GM12874 (cell line): ENCODE measurements around the gene FNIP2.

Experiments
- TF ChIP-seq, protein P1 (sequence below): IDR thresholded peaks from 2 replicates; pipeline ENCODE4 v1.5.1; 2011; ENCODE audit warnings: low read depth, mild to moderate bottlenecking, control low read depth, low read length, moderate library complexity; ENCODE audit not compliant: insufficient read depth

FNIP2 gene

DNA sequence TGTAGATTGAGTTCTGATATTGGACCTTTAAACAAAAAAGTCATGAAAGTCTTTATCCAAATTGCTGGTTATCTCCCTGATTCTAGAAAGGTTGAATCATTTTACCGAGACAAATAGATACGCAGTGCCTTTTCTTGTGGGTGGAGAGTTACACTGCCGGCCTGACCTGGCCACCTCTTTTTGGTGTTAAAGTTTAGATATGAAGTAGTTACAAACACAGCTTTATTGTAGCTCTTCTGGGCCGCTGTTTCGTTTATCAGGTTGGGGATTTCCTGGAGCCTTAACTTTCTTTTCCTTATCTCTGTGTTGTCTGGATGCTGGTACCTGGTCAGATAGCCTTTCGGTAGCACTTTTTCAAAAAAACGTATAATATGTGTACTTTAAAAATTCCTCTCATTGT lies 31.0 kb downstream of the FNIP2 start:
- TF ChIP-seq, protein P1, sequence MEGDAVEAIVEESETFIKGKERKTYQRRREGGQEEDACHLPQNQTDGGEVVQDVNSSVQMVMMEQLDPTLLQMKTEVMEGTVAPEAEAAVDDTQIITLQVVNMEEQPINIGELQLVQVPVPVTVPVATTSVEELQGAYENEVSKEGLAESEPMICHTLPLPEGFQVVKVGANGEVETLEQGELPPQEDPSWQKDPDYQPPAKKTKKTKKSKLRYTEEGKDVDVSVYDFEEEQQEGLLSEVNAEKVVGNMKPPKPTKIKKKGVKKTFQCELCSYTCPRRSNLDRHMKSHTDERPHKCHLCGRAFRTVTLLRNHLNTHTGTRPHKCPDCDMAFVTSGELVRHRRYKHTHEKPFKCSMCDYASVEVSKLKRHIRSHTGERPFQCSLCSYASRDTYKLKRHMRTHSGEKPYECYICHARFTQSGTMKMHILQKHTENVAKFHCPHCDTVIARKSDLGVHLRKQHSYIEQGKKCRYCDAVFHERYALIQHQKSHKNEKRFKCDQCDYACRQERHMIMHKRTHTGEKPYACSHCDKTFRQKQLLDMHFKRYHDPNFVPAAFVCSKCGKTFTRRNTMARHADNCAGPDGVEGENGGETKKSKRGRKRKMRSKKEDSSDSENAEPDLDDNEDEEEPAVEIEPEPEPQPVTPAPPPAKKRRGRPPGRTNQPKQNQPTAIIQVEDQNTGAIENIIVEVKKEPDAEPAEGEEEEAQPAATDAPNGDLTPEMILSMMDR, result no peak

DNA sequence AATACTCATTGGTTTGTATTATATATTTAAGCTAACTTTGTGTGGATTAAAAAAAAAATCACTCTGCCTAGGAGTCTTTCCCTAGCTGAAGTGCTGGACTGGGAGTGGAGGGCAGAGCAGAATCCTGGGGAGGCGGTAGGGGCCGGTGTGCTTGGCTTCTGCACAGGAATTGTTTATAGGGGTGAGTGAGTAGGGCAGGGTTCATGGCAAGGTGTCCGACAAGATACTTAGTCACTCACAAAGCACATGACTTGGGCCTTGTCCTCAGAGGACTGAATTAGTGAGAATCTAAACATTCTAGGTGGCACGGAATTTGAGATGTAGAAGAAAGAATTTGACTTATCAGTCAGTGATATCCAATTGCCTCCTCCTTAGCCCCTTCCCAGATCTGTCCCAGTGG lies 32.2 kb downstream of the FNIP2 start:
- TF ChIP-seq, protein P1, result no peak

DNA sequence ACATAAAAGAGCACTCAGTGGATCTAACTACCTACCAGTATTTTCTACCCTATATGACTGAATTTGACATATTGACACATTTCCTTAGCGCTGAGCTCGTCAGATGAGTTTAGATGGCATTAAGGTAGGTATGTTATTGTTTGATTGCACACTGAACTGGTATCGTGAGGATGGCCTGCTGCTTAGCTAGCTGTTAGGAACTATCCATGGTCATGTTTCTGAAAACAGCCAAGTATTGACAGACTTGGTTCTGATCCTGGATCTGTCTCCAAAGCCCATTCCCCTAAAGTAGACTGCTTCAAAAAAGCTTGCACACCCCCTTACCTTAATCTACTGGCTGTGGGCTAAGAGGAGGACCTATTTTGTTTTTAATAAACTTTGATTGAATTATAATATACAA lies 32.9 kb downstream of the FNIP2 start:
- TF ChIP-seq, protein P1, result no peak

DNA sequence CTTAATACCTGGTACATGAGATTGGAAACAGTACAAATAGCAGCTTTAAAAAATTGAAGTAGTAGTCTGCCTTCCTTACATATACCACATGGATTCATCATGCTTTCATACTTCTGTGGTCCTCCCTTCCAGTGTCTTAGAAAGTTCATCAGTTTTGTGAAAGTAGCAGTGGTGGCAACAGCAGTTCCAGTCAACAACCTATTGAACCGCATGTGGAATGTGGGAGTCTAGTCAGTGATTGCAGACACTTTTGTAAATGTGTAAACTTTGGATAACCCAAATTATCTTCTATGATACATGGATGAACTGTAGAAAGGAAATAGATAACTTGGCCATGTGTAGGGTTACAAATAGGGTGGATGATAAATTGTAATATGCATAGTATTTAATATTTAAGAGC lies 34.1 kb downstream of the FNIP2 start:
- TF ChIP-seq, protein P1, result no peak

DNA sequence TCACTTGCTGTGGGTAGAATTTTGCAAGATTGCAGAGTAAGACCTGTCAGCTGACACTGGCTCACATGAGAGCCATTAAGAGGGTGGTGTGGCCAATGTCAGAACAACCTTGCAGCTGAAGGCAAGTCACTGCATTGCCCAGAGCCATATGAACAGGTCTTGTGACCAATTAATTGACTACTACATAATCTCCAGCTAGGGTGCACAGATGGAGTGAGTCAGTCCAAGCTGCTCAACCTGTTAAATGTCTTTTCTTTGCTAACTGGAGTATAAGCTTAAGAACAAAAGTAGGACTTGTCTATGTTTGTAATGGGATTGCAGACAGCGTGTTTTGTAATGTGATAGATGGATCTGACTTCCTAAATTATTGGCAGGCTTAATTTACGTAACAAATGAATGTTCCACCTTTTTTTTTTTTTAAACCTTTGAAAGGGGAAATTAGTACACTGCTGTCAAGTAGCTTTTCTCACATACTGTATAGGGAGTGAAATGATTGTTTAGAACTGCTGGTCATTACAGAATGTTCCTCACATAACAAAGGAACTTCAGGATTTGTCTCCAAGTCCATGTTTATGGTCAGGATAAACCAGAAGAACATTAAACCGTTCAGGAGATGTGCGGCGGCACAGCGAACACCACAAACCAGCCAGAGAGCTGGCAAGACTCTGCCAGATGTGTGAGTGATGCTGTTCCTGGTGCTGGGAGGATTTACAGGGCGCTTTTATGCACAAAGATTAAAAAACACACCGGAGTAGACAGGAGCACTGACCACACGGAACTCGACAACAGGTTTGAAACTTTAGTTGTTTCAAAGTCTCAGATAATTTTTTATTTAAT lies 37.0 kb downstream of the FNIP2 start:
- TF ChIP-seq, protein P1, result no peak

DNA sequence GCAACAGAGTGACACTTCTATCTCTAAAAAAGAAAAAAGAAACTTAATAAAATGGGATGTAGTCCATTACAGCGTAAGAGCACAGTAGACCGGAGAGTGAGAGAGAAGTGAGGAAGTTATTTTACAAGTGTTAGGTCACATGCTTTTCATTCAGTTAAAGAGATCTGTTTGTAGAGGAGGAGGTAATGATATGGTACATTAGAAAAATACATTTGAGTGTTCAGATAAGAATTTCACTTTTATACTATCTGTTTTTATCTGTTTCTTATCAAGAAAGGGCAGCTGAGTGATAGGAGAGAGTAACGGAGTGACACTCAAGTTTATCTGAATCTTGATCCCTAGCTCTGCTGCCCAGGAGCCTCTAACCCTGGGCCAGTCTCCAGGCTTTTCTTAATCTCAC lies 38.9 kb downstream of the FNIP2 start:
- TF ChIP-seq, protein P1, result no peak

DNA sequence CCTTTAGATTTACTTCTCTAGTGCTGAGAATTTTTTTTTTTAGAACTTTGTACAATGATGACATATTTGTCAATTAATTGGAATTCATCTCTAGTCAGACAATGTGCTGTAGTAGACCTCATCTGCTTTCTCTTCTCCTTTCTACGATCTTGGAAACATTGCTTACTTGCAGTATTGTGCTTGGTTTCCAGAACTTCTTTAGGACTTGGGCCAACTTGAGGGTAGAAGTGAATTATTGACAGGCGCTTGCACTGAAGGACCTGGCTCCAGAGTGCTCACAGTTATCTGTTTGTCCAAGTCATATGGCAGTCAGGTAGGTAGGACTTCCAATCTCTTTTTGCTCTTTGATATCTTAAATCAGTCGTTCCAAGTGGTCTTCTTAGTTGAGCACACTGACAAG lies 39.6 kb downstream of the FNIP2 start:
- TF ChIP-seq, protein P1, result no peak
